PC-9 (cell line): ENCODE measurements around the gene AFAP1.

ENCODE experiments used
- EZH2 ChIP-seq: fragments of 200-600 bp; sonication (generic); IDR thresholded peaks from 2 replicates; pipeline ENCODE4 v1.8.0; 2017; ENCODE audit warnings: antibody characterized with exemption, low read depth
- TF ChIP-seq, protein P1 (sequence below): fragments of 200-600 bp; sonication (generic); conservative IDR thresholded peaks from 2 replicates; pipeline ENCODE4 v1.6.1; 2017; ENCODE audit warnings: mixed run types, antibody characterized with exemption, mild to moderate bottlenecking, moderate library complexity

DNA sequence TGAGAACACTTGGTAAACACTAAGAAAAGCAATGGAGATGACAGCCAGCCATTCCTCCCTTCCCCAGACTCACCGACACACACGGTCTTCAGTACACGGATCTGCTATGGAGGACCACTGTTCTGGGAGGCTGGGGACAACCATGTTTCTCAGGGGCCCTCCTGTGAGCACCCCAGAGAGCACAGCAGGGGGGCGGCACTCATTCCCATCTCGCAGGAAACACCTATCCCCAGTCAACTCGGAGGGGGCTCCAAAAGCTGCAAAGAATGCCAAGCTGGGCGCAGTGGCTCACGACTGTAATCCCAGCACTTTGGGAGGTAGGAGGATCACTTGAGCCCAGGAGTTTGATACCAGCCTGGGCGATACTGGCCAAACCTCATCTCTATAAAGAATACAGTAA lies 172.1 kb downstream of the AFAP1 start:
- TF ChIP-seq, protein P1, sequence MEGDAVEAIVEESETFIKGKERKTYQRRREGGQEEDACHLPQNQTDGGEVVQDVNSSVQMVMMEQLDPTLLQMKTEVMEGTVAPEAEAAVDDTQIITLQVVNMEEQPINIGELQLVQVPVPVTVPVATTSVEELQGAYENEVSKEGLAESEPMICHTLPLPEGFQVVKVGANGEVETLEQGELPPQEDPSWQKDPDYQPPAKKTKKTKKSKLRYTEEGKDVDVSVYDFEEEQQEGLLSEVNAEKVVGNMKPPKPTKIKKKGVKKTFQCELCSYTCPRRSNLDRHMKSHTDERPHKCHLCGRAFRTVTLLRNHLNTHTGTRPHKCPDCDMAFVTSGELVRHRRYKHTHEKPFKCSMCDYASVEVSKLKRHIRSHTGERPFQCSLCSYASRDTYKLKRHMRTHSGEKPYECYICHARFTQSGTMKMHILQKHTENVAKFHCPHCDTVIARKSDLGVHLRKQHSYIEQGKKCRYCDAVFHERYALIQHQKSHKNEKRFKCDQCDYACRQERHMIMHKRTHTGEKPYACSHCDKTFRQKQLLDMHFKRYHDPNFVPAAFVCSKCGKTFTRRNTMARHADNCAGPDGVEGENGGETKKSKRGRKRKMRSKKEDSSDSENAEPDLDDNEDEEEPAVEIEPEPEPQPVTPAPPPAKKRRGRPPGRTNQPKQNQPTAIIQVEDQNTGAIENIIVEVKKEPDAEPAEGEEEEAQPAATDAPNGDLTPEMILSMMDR: no peak
- no peak for TF ChIP-seq EZH2
